GM23338 (cell line): ENCODE measurements around the gene ALDH16A1.

Experiments used
- CREB1 ChIP-seq: fragments of 250-450 bp; sonication (Bioruptor Pico); IDR thresholded peaks from 2 replicates; pipeline ENCODE4 v1.5.0; 2020; ENCODE audit warnings: low read depth, mild to moderate bottlenecking, moderate library complexity
- CTCF ChIP-seq, 2 experiments: fragments of 200-600 bp in 1 of 2; sonication (generic) in 1 of 2; conservative IDR thresholded peaks; 2 replicates each; pipeline versions ENCODE4 v1.5.1 to v1.6.1; 2016 to 2017; ENCODE audit warnings: antibody characterized with exemption in 2 of 2, low read depth in 2 of 2, mild to moderate bottlenecking in 2 of 2, moderate library complexity in 1 of 2
- EZH2 ChIP-seq: fragments of 200-600 bp; sonication (generic); IDR thresholded peaks from one replicate; pipeline ENCODE4 v1.8.0; 2017; ENCODE audit warnings: antibody characterized with exemption, mild to moderate bottlenecking, low read depth; ENCODE audit not compliant: unreplicated experiment
- EZH2phosphoT487 ChIP-seq: fragments of 200-600 bp; sonication (generic); IDR thresholded peaks from one replicate; pipeline ENCODE4 v1.8.1; 2018; ENCODE audit warnings: antibody characterized with exemption; ENCODE audit not compliant: unreplicated experiment
- POLR2AphosphoS5 ChIP-seq: IDR thresholded peaks from 2 replicates; pipeline ENCODE4 v1.6.1; 2016; ENCODE audit warnings: antibody characterized with exemption, low read depth
- REST ChIP-seq: IDR thresholded peaks from one replicate; pipeline ENCODE4 v1.6.1; 2018; ENCODE audit warnings: antibody characterized with exemption; ENCODE audit not compliant: unreplicated experiment

- no peak for TF ChIP-seq REST
- TF ChIP-seq CTCF (conservative IDR thresholded peaks at IDR 0.05; ENCODE audit: low read depth in 2 of 2), result no peak
- no peak for TF ChIP-seq CREB1 (CRISPR knock-in tag)
- no peak for TF ChIP-seq EZH2phosphoT487
- no peak for TF ChIP-seq POLR2AphosphoS5
- TF ChIP-seq EZH2, result no peak
These were observed 37.2 kb upstream of the ALDH16A1 start for GRCh38 chr19:49415810-49416200.
